ENCODE data around the gene KCNB1.

The KCNB1 gene

DNA sequence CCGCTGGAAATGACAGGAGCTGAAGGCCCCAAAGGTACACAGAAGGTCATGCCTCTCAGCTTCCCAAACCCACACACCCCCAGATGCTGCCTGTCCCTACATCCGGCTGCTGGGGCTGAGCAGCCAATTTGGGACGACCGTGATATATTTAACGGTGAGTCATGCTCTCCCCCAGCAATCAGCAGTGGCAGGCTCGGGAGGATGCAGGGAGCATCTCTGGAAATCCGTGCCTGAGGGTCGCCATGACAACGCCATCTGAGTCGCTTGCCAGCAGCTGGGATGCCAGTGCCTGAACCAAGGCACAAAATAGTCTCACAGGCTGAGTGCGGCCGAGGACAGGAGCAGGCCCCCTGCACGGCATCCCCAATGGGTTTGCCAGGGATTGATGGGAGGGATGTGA is 57.9 kb downstream of the KCNB1 start:
- DNase-seq (ENCODE audit: low read depth): no peak
- TF ChIP-seq CTCF (IDR thresholded peaks at IDR 0.05; ENCODE audit: control insufficient read depth, extremely low read depth, insufficient read depth): no peak
- no peak overlapping the region for H3K4me3 ChIP-seq (ENCODE audit: low read depth, low read length)

DNA sequence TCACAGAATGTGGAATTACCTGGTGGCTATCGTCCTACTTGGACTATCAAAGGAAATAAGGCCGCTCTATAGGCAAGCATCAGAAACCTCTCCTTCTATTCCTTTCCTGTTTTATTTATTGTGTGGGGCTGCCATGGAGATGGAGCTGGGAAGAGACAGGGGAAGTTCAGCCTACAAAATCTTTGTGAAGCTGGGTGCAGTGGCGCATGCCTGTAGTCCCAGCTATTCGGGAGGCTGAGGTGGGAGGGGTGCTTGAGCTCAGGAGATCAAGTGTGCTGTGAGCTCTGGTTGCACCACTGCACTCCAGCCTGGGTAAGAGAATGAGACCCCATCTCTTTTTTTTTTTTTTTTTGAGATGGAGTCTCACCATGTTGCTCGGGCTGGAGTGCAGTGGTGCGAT is 60.3 kb downstream of the KCNB1 start:
- H3K4me3 ChIP-seq (ENCODE audit: low read depth, low read length): no peak overlapping the region
- no peak for TF ChIP-seq CTCF (IDR thresholded peaks at IDR 0.05; ENCODE audit: control insufficient read depth, extremely low read depth, insufficient read depth)
- no peak for DNase-seq (ENCODE audit: low read depth)

- DNase-seq (ENCODE audit: low read depth): no peak
- no peak overlapping the region for H3K4me3 ChIP-seq (ENCODE audit: low read depth, low read length)
- no peak for TF ChIP-seq CTCF (IDR thresholded peaks at IDR 0.05; ENCODE audit: control insufficient read depth, extremely low read depth, insufficient read depth)
These were observed 61.6 kb downstream of the KCNB1 start for GRCh38 chr20:49420811-49421295.

DNA sequence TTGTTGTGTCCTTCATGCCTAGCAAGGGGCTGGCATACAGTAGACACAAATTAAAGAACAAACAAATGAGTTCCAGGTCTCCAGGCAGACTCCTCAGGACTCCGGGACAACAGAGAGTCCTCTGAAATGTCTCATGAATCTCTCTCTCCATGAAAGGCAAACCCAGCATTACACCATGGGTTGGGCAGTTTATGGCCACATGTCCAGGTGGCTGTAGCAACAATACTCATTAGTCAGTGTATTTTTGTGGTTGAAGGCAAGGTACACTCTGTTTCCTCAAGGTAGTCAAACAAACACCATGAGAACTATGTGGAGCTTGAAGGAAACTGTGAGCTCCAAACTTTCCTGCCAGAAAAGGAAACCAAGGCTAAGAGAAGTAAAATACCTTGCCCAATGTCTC is 62.2 kb downstream of the KCNB1 start:
- TF ChIP-seq CTCF (IDR thresholded peaks at IDR 0.05; ENCODE audit: control insufficient read depth, extremely low read depth, insufficient read depth): no peak
- no peak overlapping the region for H3K4me3 ChIP-seq (ENCODE audit: low read depth, low read length)
- no peak for DNase-seq (ENCODE audit: low read depth)

- no peak overlapping the region for H3K4me3 ChIP-seq (ENCODE audit: low read depth, low read length)
- no peak for DNase-seq (ENCODE audit: low read depth)
- no peak for TF ChIP-seq CTCF (IDR thresholded peaks at IDR 0.05; ENCODE audit: control insufficient read depth, extremely low read depth, insufficient read depth)
These were observed 62.7 kb downstream of the KCNB1 start for GRCh38 chr20:49419785-49420184.

GRCh38 chr20:49418809-49419208 is 63.7 kb downstream of the KCNB1 start:
- DNase-seq (ENCODE audit: low read depth): no peak
- no peak overlapping the region for H3K4me3 ChIP-seq (ENCODE audit: low read depth, low read length)
- no peak for TF ChIP-seq CTCF (IDR thresholded peaks at IDR 0.05; ENCODE audit: control insufficient read depth, extremely low read depth, insufficient read depth)

GRCh38 chr20:49417843-49418555 is 64.5 kb downstream of the KCNB1 start:
- no peak overlapping the region for H3K4me3 ChIP-seq (ENCODE audit: low read depth, low read length)
- TF ChIP-seq CTCF (IDR thresholded peaks at IDR 0.05; ENCODE audit: control insufficient read depth, extremely low read depth, insufficient read depth): no peak
- no peak for DNase-seq (ENCODE audit: low read depth)

Data from LNCaP clone FGC (cell line).